ENCODE measurements around the gene PLCE1. TPM values are rescaled to one million over a fixed set of nuclear protein-coding genes. Genes with fewer than 3 reads are reported as not detected.

The PLCE1 gene
- total and polyA plus RNA-seq, 11 donors, result 1.3 to 42.1 (median 10.4) TPM

- peaks cover 0 to 17% (median 3%) of the 10 kb centered on the region in 12 donors for H3K4me1 ChIP-seq
- H3K27ac ChIP-seq, result peak overlapping the region in 2 of 12 donors; percentile 26 to 37
- TF ChIP-seq POLR2A (IDR thresholded peaks at IDR 0.05) (no peak), CTCF (IDR thresholded peaks at IDR 0.05) (no peak)
- no peaks in the 10 kb centered on the region for H3K9me3 ChIP-seq
- H3K36me3 ChIP-seq, result no peaks in the 10 kb centered on the region
- intact Hi-C loops (cut with DNase I), result no loop called here
- peak in 2 of 5 donors; percentile 29 for DNase-seq
- no peak overlapping the region for H3K4me3 ChIP-seq
- no peaks in the 10 kb centered on the region for H3K27me3 ChIP-seq
- 65 to 73% (median 67%) methylated on average over 3 of the region's 3 CpGs for WGBS, 4 donors
- ATAC-seq, result peak in 2 of 4 donors; percentile 42 to 44
Measured at GRCh38 chr10:94016727-94017714, 23.3 kb downstream of the PLCE1 start.

- peaks cover 0 to 16% (median 3%) of the 10 kb centered on the region in 12 donors for H3K4me1 ChIP-seq
- intact Hi-C loops (cut with DNase I), result no loop called here
- H3K9me3 ChIP-seq, result no peaks in the 10 kb centered on the region
- H3K27me3 ChIP-seq, result no peaks in the 10 kb centered on the region
- 65 to 72% (median 70%) methylated on average over 3 of the region's 3 CpGs for WGBS, 4 donors
- H3K4me3 ChIP-seq, result no peak overlapping the region
- DNase-seq (no peak), ATAC-seq (peak in 1 of 4 donors; percentile 11)
- no peak overlapping the region for H3K27ac ChIP-seq
- H3K36me3 ChIP-seq, result no peaks in the 10 kb centered on the region
- TF ChIP-seq CTCF (IDR thresholded peaks at IDR 0.05) (no peak), POLR2A (IDR thresholded peaks at IDR 0.05) (no peak)
Measured at GRCh38 chr10:94018107-94018506, 24.4 kb downstream of the PLCE1 start.

- DNase-seq, result no peak
- Histone ChIP-seq H3K4me1 (peaks cover 0 to 3% (median 0%) of the 10 kb centered on the region in 12 donors), H3K27me3 (no peaks in the 10 kb centered on the region), H3K4me3 (no peak overlapping the region), H3K9me3 (peaks cover 0 to 34% (median 14%) of the 10 kb centered on the region in 12 donors), H3K27ac (no peak overlapping the region), H3K36me3 (no peaks in the 10 kb centered on the region)
- no peak for TF ChIP-seq CTCF (IDR thresholded peaks at IDR 0.05)
- TF ChIP-seq POLR2A (IDR thresholded peaks at IDR 0.05), result no peak
- WGBS, 4 donors, result 41 to 50% (median 47%) methylated on average over 3 of the region's 3 CpGs
- no peak for ATAC-seq
- intact Hi-C loops (cut with DNase I), result no loop called here
Measured at GRCh38 chr10:94023906-94024305, 30.2 kb downstream of the PLCE1 start.

GRCh38 chr10:94024407-94024806, 30.7 kb downstream of the PLCE1 start:
- no peak overlapping the region for H3K4me3 ChIP-seq
- no peaks in the 10 kb centered on the region for H3K27me3 ChIP-seq
- intact Hi-C loops (cut with DNase I), result no loop called here
- peaks cover 0 to 3% (median 0%) of the 10 kb centered on the region in 12 donors for H3K4me1 ChIP-seq
- no peak for TF ChIP-seq POLR2A (IDR thresholded peaks at IDR 0.05)
- TF ChIP-seq CTCF (IDR thresholded peaks at IDR 0.05), result no peak
- no peak overlapping the region for H3K27ac ChIP-seq
- DNase-seq, result no peak
- H3K9me3 ChIP-seq, result peaks cover 0 to 39% (median 18%) of the 10 kb centered on the region in 12 donors
- no peaks in the 10 kb centered on the region for H3K36me3 ChIP-seq
- no peak for ATAC-seq
